CD1c-positive myeloid dendritic cell (primary cell): Measurements from ENCODE around the gene GAS6.
A peak's percentile ranks its signal among the peaks of the same experiment; 100 is the strongest.
"Not testable (repeated sequence)": the region's sequence is repeated elsewhere in the genome, so short reads cannot be mapped to it uniquely, and the experiment has no call there.

Experiments used
- DNase-seq: peaks from one replicate; pipeline ENCODE4 v3.0.0-alpha.2; 2016; ENCODE audit errors: extremely low spot score

Gene GAS6

DNA sequence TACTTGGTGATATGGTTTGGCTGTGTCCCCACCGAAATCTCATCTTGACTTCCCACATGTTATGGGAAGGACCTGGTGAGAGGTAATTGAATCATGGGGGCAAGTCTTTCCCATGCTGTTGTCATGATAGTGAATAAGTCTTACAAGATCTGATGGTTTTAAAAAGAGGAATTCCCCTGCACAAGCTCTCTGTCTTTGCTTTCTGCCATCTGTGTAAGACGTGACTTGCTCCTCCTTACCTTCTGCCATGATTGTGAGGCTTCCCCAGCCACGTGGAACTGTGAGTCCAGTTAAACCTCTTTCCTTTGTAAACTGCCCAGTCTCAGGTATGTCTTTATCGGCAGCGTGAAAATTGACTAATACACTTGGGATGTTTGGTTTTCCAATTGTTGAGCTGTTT lies 4.0 kb upstream of the GAS6 start:
- DNase-seq, result not testable (repeated sequence)

DNA sequence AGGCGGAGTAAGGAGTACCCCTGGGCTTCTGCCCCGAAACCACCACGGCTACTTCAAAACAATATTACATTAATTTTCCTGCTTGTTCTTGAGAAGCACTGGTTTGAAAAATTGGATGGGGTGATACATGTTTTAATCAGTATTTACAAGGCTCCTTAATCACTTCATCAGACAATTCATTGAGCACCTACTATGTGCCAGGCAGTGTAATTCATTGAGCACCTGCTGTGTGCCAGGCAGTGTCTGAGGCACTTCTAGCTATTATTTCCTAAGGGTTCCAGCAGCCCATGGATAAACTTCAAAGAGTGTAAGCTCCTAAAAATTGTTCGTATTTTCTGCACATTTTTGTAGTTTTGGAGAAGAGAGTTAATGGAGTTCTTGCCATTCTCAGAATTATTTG lies 1.6 kb upstream of the GAS6 start:
- DNase-seq, result no peak

DNA sequence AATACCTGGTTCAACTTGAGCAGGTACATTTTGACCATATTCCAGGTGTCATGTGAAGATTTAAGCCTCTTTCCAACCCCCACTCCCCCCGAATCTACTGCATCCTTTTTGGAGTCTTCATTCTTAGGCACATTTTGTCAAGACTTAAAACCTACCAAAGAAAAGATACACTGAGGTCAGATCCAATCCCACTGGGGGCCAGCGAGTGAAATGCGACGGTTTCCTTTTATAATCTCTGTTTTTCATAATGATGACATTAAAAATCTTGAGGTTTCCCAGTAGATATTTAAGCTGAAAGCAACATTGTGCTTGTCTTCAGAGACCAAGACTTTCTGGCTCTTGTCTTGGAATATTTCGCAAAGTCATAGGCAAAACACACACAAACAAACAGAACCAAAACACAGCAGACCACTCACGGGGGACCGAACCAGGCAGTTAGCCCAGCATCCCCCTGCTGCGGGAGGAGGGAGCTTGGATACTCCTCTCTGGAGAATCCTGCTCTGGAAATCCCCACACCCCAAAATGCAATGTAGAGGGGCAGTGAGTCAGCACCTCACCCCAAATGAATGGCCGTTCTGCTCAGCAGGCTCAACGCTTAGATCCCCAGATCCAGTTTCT lies 506 bp upstream of the GAS6 start:
- DNase-seq, result no peak

DNA sequence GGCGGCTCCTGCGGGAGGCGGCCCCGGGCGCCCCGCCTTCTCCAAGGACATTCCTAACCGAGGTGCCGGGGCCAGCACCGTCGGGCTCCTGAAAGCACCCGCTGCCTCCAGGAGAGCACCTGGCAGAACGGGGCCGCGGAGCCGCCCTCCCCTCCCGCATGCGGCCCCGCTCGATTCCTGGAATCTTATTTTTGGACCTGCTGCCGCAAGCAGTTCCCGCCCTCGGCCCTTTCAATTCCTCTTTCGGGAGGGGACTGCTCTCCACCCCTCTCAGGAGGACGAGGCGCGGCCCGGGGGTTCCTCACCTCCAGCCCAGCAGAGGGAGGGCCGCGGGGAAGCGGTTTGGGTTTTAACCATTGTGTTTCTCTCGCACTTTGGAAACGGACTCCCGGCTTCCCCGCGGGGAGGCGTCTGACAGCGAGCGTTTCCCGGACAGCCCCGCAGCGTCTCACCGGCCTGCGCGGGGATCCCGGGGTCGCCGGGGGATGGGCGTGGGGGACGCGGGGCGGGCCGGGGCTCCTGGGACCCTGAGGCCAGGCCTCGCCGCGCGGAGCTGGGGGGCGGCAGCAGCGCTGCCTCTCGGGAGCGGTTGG lies 849 bp downstream of the GAS6 start:
- peak; percentile 93 for DNase-seq

DNA sequence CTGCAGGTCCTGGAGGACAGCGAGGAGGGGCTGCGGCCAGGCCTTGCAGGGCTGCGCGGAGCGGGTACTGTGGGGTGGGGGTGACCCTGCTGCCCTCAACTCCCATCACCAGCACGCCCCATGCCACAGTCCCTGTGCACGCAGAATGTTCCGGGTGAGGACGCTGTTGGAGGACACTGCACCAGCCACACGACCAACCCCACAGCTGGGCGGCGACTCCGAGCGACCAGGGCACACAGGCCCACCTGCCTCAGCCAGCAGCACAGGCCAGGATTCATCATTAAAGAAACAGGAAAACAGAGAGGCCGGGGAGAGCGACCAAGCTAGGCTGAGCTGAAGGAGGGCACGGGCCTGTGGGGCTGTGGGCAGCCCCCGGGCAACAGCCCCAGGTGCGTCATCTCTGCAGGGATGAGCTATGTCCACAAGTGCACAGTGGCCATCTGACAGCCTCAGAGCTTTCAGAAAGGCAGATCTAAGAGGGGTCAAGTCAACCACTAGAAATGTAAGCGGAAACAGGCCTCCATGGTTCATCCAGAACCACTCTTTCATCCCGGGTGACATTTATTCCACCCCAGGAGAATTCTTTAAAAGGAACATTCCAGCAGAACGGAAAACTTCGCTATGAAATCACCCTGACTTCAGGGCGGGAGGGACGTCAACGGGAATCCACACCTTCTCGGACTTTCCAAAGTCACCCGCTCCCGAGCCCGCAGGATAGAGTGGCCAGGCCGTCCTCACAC lies 1.5 kb downstream of the GAS6 start:
- no peak for DNase-seq

DNA sequence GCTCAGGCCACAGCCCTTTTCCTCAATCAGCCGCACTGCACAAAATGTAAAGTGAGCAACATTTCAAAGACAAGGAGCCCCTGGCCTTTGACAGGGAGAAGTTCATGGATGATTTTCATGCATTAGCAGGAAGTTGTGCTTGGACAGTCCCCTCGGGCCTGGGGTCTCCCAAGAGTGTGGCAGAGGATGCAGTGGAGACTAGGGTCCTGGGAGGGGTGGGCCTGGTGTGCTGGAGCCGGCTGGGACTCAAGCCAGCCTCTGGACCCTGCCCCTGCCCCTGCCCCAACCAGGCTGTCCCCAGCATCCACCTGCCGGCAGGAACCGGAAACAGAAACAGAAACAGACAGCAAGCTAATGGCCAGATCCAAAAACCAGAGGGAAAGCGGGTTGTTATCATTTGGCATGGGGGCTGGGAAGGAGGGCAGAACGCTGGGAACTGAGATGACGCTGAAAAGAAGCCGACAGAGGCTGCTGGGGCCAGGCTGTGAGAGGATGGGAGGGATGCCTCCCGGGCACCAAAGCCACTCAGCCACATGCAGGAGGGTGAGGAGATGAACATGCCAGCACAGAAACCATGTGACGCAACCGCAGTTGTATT lies 2.3 kb downstream of the GAS6 start:
- DNase-seq, result no peak

DNA sequence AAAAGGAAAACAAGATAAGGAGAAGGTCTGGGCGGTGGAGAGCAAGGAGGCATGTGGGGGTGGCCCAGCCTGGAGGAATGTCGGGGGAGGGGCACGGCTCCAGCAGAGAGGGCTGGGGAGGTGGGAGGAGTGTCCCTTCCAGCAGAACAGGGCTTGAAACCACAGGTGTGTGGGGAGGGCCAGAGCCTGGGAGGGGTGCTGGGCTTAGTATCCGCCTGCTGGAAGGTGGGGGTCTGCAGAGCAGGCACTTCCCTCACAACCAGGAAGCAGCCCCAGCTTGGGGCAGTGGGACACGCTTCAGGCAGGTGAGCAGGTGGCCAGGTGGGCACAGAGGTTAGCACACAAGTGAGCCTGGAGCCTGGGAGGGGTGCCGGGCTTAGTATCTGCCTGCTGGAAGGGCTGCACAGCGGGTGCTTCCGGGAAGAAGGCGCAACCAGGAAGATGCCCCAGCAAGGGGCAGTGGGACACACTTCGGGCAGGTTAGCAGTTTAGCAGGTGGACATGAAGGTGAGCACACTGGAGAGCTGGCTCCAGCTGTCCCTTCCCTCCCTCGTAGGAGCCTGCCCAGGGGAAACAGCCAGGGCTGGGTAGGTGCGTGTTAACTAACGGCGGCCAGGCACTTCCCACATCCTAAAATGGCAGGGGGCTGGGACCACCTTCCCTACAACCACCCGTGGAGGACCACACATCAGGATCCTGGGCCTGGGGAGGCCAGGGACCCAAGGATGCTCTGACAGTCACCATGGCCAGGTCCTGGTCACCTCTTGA lies 3.0 kb downstream of the GAS6 start:
- DNase-seq, result no peak

DNA sequence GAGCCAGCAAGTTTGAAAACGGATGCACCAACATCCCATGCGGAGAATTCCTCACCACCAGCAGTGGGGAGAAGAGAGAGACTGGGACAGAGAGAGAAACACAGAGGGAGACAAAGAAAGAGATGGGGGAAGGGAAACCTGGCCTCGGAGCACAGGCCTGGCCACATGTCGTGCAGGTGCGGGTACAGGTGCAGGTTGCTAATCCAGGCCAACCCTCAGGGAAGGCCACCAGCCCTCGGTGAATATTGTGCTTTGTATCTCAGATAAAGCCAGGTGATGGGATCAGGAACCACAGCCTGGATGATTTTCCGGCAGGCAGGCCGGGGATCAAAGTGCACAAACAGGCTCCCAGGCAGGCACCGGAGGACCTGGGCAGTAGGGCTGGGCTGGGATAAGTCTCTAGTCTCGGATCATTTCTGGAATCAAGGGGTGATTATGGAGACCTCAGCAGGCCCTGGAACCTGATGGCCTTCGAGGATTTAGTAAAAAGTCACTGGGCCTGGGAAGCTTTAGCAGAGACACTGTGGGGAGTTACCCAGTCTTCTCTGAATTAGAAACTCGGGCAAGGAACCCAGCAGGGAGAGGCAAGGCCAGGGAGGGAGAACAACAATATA lies 3.7 kb downstream of the GAS6 start:
- DNase-seq, result no peak

DNA sequence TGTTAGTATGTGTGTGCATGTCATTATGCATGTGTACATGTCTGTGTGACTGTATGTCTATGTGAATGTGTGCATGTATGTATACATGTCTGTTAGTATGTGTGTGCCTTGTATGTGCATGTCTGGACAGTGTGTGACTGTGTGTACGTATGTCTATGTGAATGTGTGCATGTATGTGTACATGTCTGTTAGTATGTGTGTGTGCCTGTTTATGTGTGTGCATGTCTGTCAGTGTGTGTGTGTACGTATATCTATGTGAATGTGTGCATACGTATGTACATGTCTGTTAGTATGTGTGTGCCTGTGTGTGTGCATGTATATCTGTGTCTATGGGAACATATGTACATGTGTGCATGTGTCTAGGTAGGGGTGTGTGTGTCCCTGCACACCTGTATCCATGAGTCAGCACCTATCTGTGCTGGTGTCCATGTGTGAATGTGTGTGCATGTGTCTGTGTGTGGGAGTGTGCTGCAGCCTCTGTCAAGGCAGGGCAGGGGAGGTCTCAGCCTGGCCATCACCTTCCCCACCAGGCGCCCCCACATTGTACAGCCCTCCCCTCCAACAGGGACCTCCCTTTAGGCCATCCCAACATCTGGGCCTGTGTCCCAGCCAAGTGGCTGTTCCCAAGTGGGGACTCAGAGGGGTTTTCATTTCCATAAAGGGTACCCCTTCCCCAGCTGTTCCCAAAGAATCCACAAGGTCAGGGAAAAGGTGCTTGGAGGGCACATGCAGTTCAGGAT lies 4.4 kb downstream of the GAS6 start:
- no peak for DNase-seq

DNA sequence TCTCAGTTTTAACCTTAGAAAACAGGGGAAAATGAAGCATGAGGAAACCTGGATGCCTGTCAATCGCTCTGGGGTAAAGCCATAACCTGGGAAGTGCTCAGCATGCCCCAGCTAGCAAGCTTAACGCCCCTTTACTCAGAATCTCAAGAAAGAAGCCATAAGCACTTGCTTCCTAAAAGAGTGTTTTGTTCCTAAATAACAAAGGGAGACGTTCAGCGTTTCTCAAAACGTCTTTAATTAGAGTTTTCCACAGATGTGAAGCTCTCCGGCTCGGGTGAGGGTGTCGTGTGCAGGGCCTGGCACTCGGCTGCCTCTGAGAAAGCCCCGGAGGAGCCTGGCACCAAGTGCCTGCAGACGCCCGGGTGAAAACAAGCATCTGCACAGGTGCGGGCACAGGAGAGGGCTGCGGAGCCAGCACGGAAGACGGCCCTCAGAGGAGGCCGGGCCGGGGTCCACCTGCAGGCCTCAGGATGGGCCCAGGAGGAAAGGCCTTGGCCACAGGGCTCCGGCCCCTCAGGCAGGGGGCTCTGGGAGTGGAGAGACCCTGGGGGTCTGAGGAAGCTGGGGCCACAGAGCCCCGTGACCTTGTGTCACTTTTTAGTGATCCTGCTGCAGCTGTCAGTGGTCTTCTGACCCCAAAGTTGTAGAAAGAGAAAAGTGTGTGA lies 6.2 kb downstream of the GAS6 start:
- DNase-seq, result no peak

DNA sequence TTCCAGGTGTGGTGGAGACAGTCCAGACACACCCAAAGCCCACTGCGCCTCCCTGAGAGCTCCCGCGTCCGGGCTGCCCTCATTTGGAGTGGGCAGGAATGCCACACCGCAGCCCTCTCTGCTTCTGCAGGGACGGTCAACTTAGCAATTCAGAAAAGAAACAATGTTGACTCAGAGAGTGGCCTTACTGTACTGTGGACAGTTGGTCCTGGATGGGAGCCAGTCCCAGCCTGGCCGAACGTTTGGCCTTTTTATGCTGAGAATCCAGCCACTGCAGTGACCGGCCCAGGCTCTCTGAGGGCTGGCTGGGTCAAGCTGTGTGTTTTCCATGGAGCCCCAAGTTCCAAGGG lies 7.2 kb downstream of the GAS6 start:
- DNase-seq, result no peak

DNA sequence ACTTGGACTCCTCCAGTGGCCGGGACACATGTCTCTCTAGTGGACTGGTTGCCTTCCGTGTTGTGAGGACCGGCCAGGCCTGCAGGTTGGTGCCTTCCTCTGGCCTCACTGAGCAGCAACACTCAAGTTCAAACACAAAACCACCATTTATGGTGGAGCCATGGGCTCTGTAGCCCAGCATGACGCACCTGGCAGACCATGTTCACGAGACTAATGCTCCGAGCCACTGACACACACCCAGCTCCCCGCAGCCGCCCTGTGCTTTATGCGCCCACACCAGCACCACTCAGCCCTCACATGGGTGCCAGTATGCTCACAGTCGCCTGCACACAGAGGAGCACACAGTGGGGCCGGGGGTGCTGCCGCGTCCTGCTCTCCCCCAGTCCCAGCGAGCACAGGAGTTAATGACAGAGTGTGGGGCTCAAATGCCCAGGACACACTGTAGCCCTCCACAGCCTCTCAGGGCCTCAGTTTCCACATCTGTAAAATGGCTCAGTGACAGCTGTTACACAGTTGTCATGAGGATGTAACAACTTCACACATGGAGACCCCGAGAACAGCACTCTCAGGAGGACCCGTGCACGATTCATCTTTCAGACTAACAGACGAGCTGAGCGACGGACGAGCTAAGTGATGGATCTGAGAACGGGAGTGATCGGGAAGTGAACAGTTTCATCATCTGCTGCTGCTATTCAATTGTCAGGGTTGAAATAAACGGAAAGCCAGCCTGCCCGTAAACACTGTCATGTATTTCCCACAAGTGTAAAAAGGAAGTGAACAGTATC lies 7.8 kb downstream of the GAS6 start:
- DNase-seq, result no peak

DNA sequence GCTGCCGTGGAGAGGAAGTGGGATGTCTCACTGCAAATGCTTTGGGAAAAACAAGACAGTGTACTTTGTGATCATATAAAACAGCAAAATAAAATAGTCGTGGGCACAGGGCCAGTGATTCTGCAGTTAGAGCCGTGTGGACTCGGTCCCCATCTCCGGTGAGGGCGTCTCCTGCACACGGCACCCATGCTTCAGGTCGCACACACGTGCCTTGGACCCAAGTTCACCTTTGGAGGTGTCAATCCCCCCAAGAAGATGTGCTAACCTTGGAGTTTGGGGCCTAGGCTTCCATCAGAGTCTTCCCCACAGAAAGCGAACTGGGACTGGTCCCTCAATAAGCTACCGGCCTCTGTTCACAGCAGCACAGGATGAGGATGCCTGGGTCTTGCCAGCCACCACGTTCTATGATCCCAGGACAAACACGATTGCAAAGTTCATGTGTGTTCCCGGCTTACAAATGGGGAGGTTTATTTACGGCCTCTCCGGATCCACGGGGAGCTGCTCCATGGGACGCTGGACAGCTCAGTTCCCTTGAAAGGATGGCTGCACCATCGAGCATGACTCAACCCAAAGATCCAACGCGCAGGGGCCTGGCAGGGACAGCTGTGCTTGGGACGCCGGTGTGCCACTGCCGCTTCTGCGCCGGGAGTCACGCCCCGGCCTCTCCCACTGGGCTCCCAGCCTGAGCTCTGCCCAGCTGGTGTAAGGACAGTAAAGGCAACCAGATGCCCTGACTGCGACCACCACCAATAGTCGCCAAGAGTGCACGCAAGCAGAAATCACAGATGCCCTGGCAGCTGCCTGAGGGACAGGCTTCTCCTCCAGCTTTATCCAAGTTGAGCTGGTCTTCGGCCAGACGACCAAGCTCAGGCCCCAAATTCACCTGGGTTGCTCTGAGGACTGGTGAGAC lies 8.6 kb downstream of the GAS6 start:
- DNase-seq, result no peak

DNA sequence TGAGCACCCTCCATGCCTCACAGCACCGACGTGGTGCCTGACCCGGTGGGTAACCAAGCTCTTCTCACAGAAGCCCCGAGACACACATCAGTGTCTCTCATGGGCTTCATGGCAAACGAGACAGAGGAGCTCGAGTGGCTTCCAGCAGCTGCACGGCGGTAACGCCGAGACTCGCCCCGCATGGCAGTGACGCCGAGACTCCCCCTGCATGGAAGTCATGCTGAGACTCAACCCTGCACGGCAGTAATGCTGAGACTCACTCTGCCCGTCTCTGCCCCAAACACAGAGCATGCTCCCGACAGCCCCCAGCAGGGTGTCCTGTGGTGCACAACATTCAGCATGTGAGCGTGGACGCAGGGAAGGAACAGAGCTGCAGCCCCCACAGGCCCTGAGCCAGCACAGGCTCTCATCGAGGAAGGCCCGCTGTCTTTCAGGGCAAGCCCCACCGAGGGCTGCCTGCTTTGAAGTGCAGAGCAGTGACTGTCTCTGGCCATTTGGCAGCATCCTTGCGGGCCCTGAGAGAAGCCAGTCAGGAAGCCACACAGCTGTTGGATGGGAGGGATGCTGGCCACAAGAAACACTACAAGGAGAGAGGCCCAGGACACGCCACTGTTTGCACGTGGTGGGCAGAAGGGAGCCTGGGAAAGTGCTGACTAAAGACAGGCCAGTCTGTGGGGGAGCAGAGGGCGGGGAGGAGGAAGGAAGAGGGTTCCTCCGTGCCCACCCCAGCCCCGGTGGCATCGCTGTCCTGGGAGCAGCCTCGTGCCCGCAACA lies 9.5 kb downstream of the GAS6 start:
- peak; percentile 62 for DNase-seq

DNA sequence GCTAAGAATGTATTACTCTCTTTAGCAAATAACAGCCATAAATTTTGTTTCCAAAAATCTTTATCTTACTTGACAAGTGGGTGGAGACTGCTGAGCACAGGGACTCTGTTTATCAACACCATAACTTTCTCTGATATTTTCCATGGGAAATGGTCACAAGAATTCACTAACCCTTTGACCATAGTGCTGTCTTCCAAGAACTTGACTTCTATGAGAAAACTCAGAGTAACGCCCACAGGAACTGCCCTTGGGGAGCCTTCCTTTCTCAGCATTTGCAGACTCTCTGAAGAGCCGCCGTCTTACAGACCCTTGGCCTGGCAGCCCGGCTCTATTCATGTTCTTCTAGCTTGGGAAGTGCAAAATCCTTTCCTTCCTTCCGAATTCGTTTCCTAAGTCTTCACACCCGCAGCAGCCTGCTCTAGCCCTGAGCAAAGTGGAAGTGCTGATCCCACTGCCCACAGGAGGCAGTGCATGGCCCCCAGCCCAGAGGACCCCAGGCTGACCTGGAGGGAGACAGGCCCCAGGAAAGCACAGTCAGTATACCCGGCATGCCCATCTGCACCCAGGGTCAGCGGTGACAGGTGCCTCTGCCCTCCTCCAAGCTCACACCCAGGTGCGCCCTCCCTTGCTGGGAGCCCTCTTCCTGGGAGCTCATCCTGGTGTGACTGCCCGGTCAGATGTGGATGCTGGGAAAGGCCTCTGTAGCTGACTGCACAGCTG lies 10.2 kb downstream of the GAS6 start:
- DNase-seq, result no peak

DNA sequence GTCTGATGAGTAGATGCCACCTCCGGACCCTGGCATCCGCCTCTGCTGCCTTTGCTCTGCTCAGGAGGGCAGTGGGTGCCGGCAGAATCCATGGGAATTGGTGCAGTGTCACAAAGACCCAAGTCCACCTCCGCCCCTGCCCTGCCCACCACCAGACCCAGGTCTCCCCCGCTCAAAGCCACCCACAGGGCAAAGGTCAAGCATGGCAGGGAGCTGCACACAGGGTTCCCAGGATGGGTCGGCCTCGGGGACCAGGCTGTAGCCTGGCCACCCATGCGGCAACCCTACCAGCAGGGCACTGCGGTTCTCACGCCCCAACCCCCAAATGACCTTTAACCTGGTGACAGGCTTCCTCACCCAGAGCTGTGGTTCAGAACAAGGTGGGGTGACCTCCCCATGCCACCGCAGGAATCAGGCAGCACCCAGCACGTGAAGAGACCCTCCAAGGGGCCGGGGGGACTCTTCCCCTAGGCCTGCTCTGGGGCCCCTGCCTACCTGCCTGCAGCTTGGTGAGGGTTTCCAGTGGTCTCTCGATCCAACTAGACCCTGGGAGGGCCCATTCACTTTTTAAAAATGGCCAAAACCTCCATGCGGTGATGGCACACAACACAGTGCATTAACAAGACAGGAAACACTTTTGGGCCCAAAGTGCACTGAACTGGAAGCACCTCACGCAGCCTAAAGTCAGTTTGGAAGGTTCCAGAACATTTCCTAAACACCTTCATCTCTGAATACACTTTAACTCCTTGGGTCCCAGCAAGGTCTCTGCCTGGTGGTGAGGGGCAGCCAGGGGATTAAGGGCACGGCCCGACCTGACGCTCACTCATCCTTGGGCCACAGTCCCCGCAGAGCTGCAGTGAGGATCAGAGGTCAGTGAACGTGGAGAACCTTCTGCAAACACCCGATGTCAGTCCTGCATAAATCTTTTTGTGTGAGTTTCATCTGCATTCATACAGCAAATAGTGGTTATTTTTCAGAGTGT lies 11.0 kb downstream of the GAS6 start:
- no peak for DNase-seq
